ENCODE results near the gene MAP2K7. TPM values are rescaled to one million over a fixed set of nuclear protein-coding genes. Genes with fewer than 3 reads are reported as not detected.

Gene MAP2K7
- total RNA-seq, 4 donors from 2014 or later: 9.1 to 18.6 (median 14.9) TPM

DNA sequence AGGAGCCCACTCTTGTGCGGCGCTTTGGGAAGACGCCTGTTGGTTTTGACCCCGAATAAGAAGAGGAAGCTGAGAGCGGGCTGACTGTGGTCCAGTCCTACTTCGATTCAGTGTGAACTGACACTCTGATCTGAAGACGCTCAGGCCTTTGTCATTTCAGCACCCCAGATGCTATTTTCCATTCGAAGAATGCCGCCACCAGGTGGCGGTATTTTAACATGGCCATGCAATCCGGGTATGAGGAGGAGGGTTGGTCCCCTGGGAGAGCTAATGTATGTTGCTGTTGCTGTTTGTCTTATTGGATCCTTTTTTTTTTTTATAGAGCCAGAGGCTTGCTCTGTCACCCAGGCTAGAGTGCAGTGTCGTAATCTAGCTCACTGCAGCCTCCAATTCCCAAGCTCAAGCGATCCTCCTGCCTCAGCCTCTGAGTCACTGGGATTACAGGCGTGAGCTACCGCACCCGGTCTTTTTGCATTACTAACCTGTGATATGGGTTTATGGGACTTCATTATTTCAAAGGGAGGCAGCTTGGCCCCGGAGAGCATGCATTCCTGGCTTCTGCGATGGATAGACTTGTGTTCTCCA, 40.6 kb downstream of the MAP2K7 start:
- no peaks in the 10 kb centered on the region for H3K27me3 ChIP-seq
- TF ChIP-seq, protein P1, sequence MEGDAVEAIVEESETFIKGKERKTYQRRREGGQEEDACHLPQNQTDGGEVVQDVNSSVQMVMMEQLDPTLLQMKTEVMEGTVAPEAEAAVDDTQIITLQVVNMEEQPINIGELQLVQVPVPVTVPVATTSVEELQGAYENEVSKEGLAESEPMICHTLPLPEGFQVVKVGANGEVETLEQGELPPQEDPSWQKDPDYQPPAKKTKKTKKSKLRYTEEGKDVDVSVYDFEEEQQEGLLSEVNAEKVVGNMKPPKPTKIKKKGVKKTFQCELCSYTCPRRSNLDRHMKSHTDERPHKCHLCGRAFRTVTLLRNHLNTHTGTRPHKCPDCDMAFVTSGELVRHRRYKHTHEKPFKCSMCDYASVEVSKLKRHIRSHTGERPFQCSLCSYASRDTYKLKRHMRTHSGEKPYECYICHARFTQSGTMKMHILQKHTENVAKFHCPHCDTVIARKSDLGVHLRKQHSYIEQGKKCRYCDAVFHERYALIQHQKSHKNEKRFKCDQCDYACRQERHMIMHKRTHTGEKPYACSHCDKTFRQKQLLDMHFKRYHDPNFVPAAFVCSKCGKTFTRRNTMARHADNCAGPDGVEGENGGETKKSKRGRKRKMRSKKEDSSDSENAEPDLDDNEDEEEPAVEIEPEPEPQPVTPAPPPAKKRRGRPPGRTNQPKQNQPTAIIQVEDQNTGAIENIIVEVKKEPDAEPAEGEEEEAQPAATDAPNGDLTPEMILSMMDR (IDR thresholded peaks at IDR 0.05): peak; percentile 70 to 92 (median 78)
- TF ChIP-seq POLR2A (IDR thresholded peaks at IDR 0.05): no peak
- H3K9me3 ChIP-seq: no peaks in the 10 kb centered on the region
- peak overlapping the region in 1 of 3 donors; percentile 30 for H3K4me3 ChIP-seq (replicated peaks in 1 of 3)
- 28 to 30% methylated on average over 18 of the region's 18 CpGs for WGBS, 2 donors
- DNase-seq: peak; percentile 85 to 88
- peak overlapping the region in 2 of 3 donors; percentile 34 to 58 for H3K27ac ChIP-seq
- intact Hi-C loops (cut with DNase I): no loop called here
- H3K36me3 ChIP-seq: peaks cover 9 to 11% of the 10 kb centered on the region in 2 donors
- peaks cover 17 to 32% of the 10 kb centered on the region in 2 donors for H3K4me1 ChIP-seq

DNA sequence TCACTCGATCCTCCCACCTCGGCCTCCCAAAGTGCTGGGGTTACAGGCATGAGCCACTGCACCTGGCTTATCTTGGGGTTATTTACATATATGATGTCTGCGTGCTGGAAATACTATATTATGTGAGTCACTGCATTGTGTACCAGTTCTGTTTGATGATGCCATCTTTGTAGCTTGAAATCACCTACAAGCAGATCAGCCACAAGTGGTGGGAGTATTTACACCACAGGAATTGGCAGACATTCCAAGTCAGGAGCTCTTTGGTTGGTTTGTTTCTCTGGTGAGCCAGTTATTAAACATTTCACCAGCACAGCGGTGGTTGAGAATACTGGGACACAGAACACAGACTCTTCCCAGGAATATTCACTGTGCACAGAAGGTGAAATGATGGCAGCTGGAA, 44.3 kb downstream of the MAP2K7 start:
- 92 to 95% methylated on average over 4 of the region's 4 CpGs for WGBS, 2 donors
- intact Hi-C loops (cut with DNase I): loop anchor here (5.0 kb wide), 2 partner anchors 54 to 304 kb away; no protein-coding TSS in a partner anchor
- DNase-seq: no peak
- Histone ChIP-seq H3K9me3 (no peaks in the 10 kb centered on the region), H3K27me3 (no peaks in the 10 kb centered on the region), H3K4me3 (replicated peaks in 1 of 3) (no peak overlapping the region), H3K27ac (no peak overlapping the region), H3K4me1 (no peaks in the 10 kb centered on the region), H3K36me3 (no peaks in the 10 kb centered on the region)
- TF ChIP-seq POLR2A (IDR thresholded peaks at IDR 0.05): no peak
- TF ChIP-seq, protein P1 (IDR thresholded peaks at IDR 0.05): no peak

DNA sequence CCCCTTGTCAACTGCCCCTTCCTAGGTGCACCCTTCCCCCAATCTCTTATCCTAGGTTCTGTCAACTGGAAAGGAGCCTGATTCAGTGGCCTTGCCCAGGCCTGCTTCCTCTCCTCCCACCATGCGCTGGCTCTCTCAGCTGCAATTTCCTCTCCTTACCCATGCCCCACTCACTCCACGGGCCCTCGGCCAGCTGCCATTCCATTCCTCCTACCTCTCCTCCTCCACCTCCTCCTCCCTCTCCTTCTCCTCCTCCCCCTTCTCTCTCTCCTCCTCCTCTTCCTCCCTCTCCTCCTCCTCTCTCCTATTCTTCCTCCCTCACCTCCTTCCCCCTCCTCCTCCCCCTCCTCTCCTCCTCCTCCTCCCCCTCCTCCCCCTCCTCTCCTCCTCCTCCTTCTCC, 49.4 kb downstream of the MAP2K7 start:
- Histone ChIP-seq H3K4me3 (replicated peaks in 1 of 3) (no peak overlapping the region), H3K27ac (no peak overlapping the region), H3K27me3 (no peaks in the 10 kb centered on the region), H3K9me3 (no peaks in the 10 kb centered on the region), H3K4me1 (no peaks in the 10 kb centered on the region), H3K36me3 (no peaks in the 10 kb centered on the region)
- intact Hi-C loops (cut with DNase I): no loop called here
- TF ChIP-seq, protein P1 (IDR thresholded peaks at IDR 0.05): no peak
- WGBS, 2 donors: 24 to 31% methylated on average over 3 of the region's 3 CpGs
- peak; percentile 31 to 39 for DNase-seq

DNA sequence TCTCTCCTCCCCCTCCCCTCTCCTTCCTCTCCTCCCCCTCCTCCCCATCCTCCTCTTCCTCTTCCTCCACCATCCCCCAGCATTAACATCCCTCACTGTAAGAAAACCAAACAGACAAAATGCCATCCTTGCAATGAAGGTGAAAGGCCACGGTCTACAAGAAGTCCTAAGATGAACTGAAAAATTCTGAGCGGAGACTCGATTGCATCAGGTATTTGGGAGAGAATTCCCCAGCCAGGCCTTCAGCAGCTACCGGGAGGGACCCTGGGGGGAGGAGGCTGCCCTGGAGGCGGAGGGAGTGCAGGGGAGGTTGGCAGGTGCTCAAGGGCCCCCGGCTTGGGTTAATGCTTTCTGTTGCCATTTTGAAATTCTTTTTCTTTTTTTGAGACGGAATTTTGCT, 49.9 kb downstream of the MAP2K7 start:
- no peaks in the 10 kb centered on the region for H3K4me1 ChIP-seq
- no peaks in the 10 kb centered on the region for H3K27me3 ChIP-seq
- H3K36me3 ChIP-seq: no peaks in the 10 kb centered on the region
- H3K4me3 ChIP-seq (replicated peaks in 1 of 3): no peak overlapping the region
- H3K27ac ChIP-seq: no peak overlapping the region
- DNase-seq: no peak
- TF ChIP-seq, protein P1 (IDR thresholded peaks at IDR 0.05): no peak
- TF ChIP-seq POLR2A (IDR thresholded peaks at IDR 0.05): no peak
- no peaks in the 10 kb centered on the region for H3K9me3 ChIP-seq
- WGBS, 2 donors: 74% methylated on average over 7 of the region's 7 CpGs
- intact Hi-C loops (cut with DNase I): no loop called here

DNA sequence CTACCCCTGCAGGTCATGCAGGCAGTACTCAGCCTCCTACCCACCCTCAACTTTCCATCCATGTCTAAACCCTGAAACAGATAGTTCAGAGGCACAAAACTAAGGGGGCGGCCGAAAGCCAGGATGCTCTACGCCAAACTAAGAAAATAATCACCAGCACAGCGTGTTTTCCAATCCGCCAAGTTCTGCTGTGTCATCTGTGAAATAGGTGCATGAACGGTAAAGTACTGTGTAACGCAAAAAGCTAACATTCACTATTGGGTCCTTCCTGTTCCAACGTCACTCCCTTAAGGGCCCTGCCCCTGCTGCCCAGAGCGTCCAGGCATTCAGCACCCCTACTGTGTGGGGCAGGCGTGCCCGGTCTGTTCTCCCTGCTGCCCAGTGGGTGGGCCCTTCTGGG, 52.0 kb downstream of the MAP2K7 start:
- Histone ChIP-seq H3K9me3 (no peaks in the 10 kb centered on the region), H3K27ac (no peak overlapping the region), H3K4me3 (replicated peaks in 1 of 3) (no peak overlapping the region), H3K4me1 (no peaks in the 10 kb centered on the region), H3K36me3 (no peaks in the 10 kb centered on the region), H3K27me3 (no peaks in the 10 kb centered on the region)
- DNase-seq: no peak
- TF ChIP-seq, protein P1 (IDR thresholded peaks at IDR 0.05): no peak
- no peak for TF ChIP-seq POLR2A (IDR thresholded peaks at IDR 0.05)
- whole genome bisulfite sequencing, 2 donors: 82 to 89% methylated on average over 10 to 11 of the region's 11 CpGs
- intact Hi-C loops (cut with DNase I): no loop called here
